Stimulated activated CD4-positive, alpha-beta T cell treated with anti-CD3 and anti-CD28 coated beads, Interleukin-2, amount 100 ng/mL, for 24 hours (primary cell): Measurements from ENCODE around the gene TBX4.

Experiments
- DNase-seq, 2 donors: peaks; one replicate each; pipeline ENCODE4 v3.0.0-alpha.2; 2020

TBX4 gene

GRCh38 chr17:61467416-61468262 lies 15.4 kb downstream of the TBX4 start:
- DNase-seq, result no peak

GRCh38 chr17:61468263-61468907 lies 16.2 kb downstream of the TBX4 start:
- no peak for DNase-seq

DNA sequence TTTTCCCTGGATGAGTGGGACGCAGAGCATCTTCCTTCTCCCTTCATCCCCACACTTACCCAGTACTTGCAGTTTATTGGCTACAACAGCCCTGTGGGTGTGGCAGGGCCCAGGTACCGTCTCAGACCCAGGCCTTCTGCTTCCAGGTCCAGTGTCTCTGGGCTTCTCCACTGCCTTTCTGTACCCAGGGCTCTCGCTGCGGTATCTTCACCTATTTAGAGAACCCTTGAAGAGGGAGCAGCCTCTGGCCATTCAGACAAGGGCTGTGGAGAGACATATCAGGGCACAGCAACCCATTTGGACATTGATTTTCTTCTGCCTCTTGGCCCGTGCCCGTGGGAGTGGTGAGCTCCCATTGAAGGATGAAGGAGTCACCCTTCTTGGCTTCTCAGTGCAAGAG lies 17.3 kb downstream of the TBX4 start:
- no peak for DNase-seq

- DNase-seq, result no peak
These were observed 17.7 kb downstream of the TBX4 start for GRCh38 chr17:61469949-61470348.

DNA sequence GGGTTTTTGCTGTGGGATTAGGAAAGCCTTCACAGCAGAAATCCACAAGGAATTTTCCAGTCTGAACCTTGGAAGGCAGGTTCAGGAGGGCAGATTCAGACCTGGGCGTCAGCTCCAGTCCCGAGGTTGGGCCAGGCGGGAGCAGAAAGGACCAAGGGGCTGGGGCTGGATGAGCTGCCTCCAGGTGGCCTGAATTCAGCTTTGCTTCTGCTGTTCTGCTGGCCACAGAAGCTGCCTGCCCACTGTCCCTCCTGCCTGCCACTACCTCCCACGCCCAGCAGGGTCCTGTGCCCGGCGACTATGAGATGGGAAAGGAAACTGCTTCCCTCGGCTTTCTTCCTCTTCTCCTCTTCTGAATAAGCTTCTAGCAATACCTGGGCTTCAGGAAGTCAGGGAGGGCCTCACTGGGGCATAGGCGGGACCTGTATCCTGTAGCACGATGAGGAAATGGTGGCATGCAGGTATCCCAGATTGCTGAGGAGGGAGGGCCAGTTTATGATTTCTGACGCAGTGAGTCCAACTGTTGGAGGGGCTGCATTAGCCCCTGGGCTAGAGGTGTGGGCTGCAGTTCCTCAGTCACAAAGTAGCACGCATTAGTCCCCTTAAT lies 18.4 kb downstream of the TBX4 start:
- no peak for DNase-seq

DNA sequence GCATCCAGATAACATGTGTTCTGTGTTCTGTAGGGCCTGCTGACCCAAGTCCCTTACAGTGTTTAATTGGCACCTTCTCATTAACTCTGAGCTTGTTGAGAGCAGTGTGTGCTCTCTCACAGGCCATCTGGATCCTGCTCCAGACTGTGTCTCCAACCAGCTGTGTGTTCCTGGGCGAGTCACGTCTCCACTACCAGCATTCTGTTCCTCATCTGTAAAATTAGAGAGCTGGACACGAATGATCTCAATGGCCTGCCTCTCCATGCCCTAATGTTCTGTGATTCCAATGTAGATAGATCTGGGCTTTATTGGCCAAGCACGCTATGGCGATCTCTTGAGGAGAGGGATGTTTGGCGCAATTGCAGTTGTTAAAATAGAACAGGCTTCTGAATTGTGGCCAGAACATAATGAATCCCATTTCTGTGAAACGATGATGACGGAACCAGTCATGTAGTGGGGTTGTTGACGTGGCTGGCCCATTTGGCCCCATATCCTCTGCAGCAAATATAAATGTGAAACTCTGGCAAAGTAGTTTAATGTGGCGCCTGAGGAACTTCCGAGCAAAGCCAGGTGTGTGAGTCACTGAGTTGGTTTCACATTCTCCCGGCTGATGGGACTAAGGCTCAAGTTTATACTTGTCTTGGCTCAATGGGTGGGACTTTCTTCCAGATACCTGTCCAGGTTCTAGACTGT lies 22.2 kb downstream of the TBX4 start:
- no peak for DNase-seq

GRCh38 chr17:61474934-61475333 lies 22.7 kb downstream of the TBX4 start:
- DNase-seq, result no peak

DNA sequence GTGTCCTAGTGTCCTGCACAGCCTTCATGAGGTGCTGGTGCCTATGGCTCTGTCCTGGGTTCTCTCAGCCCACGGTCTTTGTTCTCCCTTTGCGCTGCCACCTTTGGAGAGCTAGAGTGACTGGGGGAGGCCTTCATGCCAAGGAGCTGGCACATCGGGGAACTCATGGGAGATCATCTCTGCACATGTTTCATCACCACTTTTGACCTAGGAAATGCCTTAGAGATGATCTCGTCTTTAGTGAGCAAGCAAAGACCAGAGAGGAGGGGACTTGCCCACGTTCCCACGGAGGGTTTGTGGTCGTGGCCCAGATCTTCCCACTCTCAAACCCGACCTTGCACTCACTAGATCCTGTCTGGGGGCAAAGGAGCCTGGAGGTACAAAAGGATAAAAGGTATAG lies 23.5 kb downstream of the TBX4 start:
- no peak for DNase-seq

GRCh38 chr17:61476476-61477203 lies 24.4 kb downstream of the TBX4 start:
- no peak for DNase-seq

GRCh38 chr17:61477204-61477834 lies 25.1 kb downstream of the TBX4 start:
- no peak for DNase-seq

DNA sequence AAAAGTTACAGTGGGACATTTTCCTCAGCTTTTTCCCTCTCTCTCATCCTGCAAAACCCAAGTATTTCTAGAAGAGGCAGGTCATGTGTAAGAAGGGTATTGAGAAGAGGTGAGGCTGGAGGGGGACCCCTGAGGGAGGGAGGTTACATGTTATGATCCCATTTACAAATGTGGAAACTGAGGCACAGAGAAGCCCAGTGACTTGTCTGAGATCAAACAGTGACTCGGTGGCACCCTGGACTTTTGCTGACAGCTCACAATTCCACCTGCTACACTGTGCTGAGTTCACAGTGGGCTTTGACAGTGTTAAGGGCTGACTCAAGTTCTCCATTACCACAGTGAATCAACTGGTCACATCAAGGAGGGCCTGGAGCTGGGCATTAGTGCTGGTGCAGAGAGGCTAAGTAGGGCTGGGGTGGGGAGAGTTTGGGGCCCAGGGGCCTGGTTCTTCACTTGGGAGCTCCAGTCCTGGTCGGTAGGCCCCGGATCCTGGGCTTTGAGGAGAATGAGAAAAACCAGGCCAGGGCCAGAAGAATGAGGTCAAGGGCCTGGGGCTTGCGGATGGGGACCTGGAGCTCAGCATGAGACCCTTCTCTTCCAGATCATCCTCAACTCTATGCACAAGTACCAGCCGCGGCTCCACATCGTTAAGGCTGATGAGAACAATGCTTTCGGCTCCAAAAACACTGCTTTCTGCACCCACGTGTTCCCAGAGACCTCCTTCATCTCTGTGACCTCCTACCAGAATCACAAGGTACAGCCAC lies 26.0 kb downstream of the TBX4 start:
- DNase-seq, result no peak

GRCh38 chr17:61478790-61479492 lies 26.7 kb downstream of the TBX4 start:
- DNase-seq, result no peak

DNA sequence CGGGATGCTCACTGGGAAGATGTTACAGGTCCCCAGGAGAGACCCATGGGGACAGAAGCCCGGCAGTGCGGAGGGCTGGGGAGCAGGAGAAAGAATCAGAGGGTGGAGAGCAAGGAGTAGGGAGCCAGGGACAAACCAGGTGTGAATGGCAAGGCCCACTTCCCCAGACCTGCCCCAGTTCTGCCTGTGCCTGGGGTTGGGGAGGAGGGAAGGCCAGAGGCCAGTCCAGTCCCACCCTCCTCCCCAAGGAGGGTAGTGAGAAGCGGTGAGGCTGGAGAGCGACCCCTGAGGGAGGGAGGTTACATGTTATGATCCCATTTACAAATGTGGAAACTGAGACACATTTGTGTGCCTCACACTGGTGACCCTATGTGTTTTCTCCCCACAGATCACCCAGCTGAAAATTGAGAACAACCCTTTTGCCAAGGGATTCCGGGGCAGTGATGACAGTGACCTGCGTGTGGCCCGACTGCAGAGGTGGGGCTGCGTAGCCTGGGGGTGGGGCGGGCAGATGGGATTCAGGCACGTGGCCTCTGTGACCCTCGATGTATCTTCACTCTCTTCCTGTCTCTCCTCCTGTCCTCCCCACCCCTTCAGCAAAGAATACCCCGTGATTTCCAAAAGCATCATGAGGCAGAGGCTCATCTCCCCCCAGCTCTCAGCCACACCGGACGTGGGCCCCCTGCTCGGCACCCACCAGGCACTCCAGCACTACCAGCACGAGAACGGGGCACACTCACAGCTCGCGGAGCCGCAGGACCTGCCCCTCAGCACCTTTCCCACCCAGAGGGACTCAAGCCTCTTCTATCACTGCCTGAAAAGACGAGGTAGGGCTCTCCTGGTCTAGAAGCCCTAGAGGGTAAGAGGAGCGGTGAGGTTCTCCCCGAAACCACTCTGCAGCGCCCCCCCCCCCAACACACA lies 27.5 kb downstream of the TBX4 start:
- no peak for DNase-seq

GRCh38 chr17:61480414-61480807 lies 28.2 kb downstream of the TBX4 start:
- DNase-seq, result no peak

DNA sequence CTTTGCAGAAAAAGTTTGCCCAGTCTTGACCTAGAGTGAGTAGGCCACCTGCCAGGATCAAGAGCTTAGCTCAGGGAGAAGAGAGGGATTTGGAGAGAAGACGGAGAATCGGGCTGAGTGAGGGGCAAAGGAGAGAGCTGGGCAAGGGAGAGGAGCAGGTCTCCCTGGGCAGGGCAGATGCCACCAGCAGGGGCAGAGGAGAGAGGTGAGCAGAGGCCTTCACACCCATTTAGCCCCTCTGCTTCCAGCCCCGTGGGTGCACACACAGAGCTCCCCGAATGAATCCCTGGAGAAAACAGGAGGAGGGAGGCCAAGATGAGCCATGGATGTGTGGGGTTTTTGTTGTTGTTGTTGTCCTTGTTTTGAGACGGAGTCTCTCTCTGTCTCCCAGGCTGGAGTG lies 29.2 kb downstream of the TBX4 start:
- DNase-seq, result no peak

DNA sequence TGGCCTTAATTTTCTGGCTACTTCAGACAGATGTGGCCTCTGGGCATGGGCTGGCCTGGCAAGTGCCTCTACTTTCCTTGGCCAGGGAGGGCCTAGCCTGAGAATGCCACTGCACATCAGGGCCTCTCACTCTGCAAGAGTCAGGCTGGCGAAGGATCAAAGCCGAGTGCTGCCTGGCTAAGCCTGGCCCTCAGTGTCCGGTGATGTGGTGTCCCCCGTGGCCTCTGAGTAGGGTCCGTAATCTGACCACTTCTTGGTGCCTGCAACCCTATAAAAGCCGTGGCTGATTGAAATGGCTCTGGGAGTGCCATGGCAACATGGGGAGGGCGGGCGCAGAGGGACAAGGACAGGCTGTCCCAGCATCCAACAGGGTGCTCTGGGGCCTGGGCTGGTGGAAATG lies 30.2 kb downstream of the TBX4 start:
- DNase-seq, result no peak

DNA sequence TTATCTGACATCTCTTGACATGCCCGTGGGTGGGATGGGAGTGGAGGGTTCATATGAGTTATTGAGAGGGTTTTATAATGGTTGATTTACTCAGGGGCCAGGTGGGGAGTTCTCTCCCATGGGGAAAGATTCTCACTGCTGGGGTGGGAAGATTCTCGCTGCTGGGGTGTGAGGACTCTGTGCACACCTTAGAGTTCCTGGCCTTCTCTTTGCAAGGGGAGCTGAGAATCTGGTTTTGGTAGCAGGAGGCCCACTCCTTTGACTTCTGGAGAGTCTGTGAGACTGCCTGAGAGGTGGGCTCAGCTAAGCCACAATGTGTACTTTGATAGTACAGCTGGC lies 31.5 kb downstream of the TBX4 start:
- DNase-seq, result no peak

- DNase-seq, result no peak
These were observed 32.0 kb downstream of the TBX4 start for GRCh38 chr17:61484174-61484573.

DNA sequence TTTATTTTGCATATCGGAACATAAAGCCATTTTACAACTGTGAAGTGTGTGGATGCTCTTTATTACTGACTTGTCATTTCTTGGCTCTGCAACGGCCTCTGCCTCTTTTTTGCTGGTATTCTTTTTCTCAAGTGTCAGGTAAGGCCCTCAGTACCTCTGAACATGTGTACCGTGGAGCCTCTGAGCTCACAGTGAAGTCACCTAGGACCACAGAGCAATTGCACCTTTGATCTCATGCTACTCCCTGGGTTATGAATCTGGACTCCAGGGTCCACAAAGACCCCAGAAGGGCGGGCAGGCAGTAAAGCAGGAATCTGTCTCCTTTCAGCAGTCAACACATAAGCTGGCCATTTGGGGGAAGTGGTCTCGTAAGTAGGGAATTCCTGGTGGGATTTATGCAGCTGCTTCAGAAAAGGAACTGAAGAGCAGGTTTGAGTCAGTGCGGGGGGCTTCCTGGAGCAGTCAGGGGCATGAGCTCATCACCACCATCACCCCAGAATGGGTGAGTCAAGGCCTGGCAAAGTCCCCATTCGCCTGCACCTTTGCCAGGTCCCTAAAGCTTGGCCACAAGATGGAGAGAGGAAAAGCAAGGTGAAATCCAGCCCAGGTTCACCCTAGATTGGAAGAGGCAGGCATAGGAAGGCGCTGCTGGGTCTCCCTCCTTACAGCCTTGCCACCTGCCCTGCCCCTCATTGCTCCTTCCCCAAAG lies 33.0 kb downstream of the TBX4 start:
- no peak for DNase-seq
